SU-DHL-6 (cell line): ENCODE data around the gene MAP4K3.

ENCODE experiments used
- H2AFZ ChIP-seq: fragments of 200-600 bp; sonication (generic); 2 replicates; pipeline ENCODE4 v1.6.1; 2014; ENCODE audit warnings: low read depth, mild to moderate bottlenecking, moderate library complexity, mixed read lengths, antibody characterized with exemption, low read length; ENCODE audit not compliant: severe bottlenecking
- H3F3A ChIP-seq: fragments of 200-600 bp; shearing (Covaris generic); 2 replicates; pipeline ENCODE4 v1.6.0; 2016; ENCODE audit warnings: antibody characterized with exemption, mild to moderate bottlenecking; ENCODE audit not compliant: insufficient read depth
- H3K27ac ChIP-seq: fragments of 200-600 bp; sonication (generic); 2 replicates; pipeline ENCODE4 v1.5.1; 2016; ENCODE audit warnings: low read depth, mild to moderate bottlenecking, low read length, moderate library complexity, mixed read lengths
- H3K27me3 ChIP-seq: fragments of 200-600 bp; sonication (generic), shearing (Covaris generic); 2 replicates; pipeline ENCODE4 v1.6.0; 2014; ENCODE audit warnings: mild to moderate bottlenecking, low read length
- H3K36me3 ChIP-seq: fragments of 200-600 bp; sonication (generic); 2 replicates; pipeline ENCODE4 v1.6.1; 2014; ENCODE audit warnings: mild to moderate bottlenecking, low read length, mixed read lengths
- H3K4me2 ChIP-seq: fragments of 300-600, 200-600 bp; shearing (Covaris generic), sonication (generic); 2 replicates; pipeline ENCODE4 v1.6.0; 2014; ENCODE audit warnings: low read length, low read depth, mild to moderate bottlenecking; ENCODE audit not compliant: poor library complexity, severe bottlenecking
- H3K4me3 ChIP-seq: fragments of 200-600 bp; sonication (generic); 2 replicates; pipeline ENCODE4 v1.5.1; 2014; ENCODE audit warnings: antibody characterized with exemption, low read length, mild to moderate bottlenecking, mixed read lengths; ENCODE audit not compliant: insufficient read depth, poor library complexity, severe bottlenecking
- H3K79me2 ChIP-seq: fragments of 200-600 bp; sonication (generic); 2 replicates; pipeline ENCODE4 v1.6.1; 2014; ENCODE audit warnings: mild to moderate bottlenecking, low read length, moderate library complexity; ENCODE audit not compliant: insufficient read depth
- H3K9ac ChIP-seq: fragments of 200-600 bp; sonication (generic); 2 replicates; pipeline ENCODE4 v1.7.0; 2014; ENCODE audit warnings: mild to moderate bottlenecking, low read length
- H3K9me2 ChIP-seq: fragments of 200-600 bp; sonication (generic); replicated peaks from 2 replicates; pipeline ENCODE4 v1.6.1; 2014; ENCODE audit warnings: low read length; ENCODE audit not compliant: insufficient read depth
- H3K9me3 ChIP-seq: fragments of 200-600 bp; sonication (generic); 2 replicates; pipeline ENCODE4 v1.6.1; 2014; ENCODE audit warnings: low read length, mixed read lengths; ENCODE audit not compliant: insufficient read depth
- H4K20me1 ChIP-seq: fragments of 200-600 bp; sonication (generic); 2 replicates; pipeline ENCODE4 v1.6.1; 2014; ENCODE audit warnings: low read depth, mild to moderate bottlenecking, antibody characterized with exemption, low read length, moderate library complexity, mixed read lengths
- CTCF ChIP-seq: fragments of 200-600 bp; sonication (generic); IDR thresholded peaks from one replicate; pipeline ENCODE4 v1.5.1; 2017; ENCODE audit warnings: antibody characterized with exemption, mild to moderate bottlenecking, low read length, moderate library complexity; ENCODE audit not compliant: insufficient read depth, poor library complexity, severe bottlenecking
- EZH2phosphoT487 ChIP-seq: fragments of 200-600 bp; sonication (generic), shearing (Covaris generic); conservative IDR thresholded peaks from 2 replicates; pipeline ENCODE4 v1.6.1; 2018; ENCODE audit warnings: mild to moderate bottlenecking, antibody characterized with exemption, low read length, moderate library complexity, mixed read lengths

The MAP4K3 gene

GRCh38 chr2:39429746-39430145 is 7.3 kb downstream of the MAP4K3 start:
- Histone ChIP-seq H4K20me1 (peaks cover 13% of the 10 kb centered on the region; the same call in 1 of the 2 replicates), H3K27me3 (no peaks in the 10 kb centered on the region), H3K9ac (no peak overlapping the region), H3K79me2 (peaks cover 4% of the 10 kb centered on the region; the same call in 1 of the 2 replicates), H3K4me3 (no peak overlapping the region), H3K36me3 (no peaks in the 10 kb centered on the region), H3K27ac (no peak overlapping the region), H3K4me2 (no peak overlapping the region), H2AFZ (no peak overlapping the region), H3K9me2 (no peaks in the 10 kb centered on the region), H3F3A (no peaks in the 10 kb centered on the region), H3K9me3 (no peaks in the 10 kb centered on the region)
- no peak for TF ChIP-seq CTCF
- TF ChIP-seq EZH2phosphoT487, result no peak

- H3K36me3 ChIP-seq, result no peaks in the 10 kb centered on the region
- no peaks in the 10 kb centered on the region for H3K27me3 ChIP-seq
- H3K4me3 ChIP-seq, result no peak overlapping the region
- no peak overlapping the region for H3K27ac ChIP-seq
- no peaks in the 10 kb centered on the region for H3K79me2 ChIP-seq
- H3K9me2 ChIP-seq, result no peaks in the 10 kb centered on the region
- H3K9me3 ChIP-seq, result no peaks in the 10 kb centered on the region
- H3K4me2 ChIP-seq, result no peak overlapping the region
- no peaks in the 10 kb centered on the region for H3F3A ChIP-seq
- TF ChIP-seq EZH2phosphoT487 (no peak), CTCF (no peak)
- H4K20me1 ChIP-seq, result peaks cover 13% of the 10 kb centered on the region; the same call in 1 of the 2 replicates
- H2AFZ ChIP-seq, result no peak overlapping the region
- H3K9ac ChIP-seq, result no peak overlapping the region
Measured at GRCh38 chr2:39424951-39425350, 12.1 kb downstream of the MAP4K3 start.

GRCh38 chr2:39422700-39423099 is 14.4 kb downstream of the MAP4K3 start:
- no peak overlapping the region for H3K4me2 ChIP-seq
- H3K27ac ChIP-seq, result no peak overlapping the region
- H3K9me3 ChIP-seq, result no peaks in the 10 kb centered on the region
- H3F3A ChIP-seq, result no peaks in the 10 kb centered on the region
- peaks cover 25% of the 10 kb centered on the region for H4K20me1 ChIP-seq
- no peak overlapping the region for H3K4me3 ChIP-seq
- no peaks in the 10 kb centered on the region for H3K9me2 ChIP-seq
- no peak overlapping the region for H2AFZ ChIP-seq
- no peak overlapping the region for H3K9ac ChIP-seq
- H3K27me3 ChIP-seq, result no peaks in the 10 kb centered on the region
- TF ChIP-seq EZH2phosphoT487, result no peak
- TF ChIP-seq CTCF, result no peak
- H3K36me3 ChIP-seq, result no peaks in the 10 kb centered on the region
- no peaks in the 10 kb centered on the region for H3K79me2 ChIP-seq

- H2AFZ ChIP-seq, result no peak overlapping the region
- no peaks in the 10 kb centered on the region for H3K9me2 ChIP-seq
- no peaks in the 10 kb centered on the region for H3K79me2 ChIP-seq
- H3K9me3 ChIP-seq, result no peaks in the 10 kb centered on the region
- H3K4me2 ChIP-seq, result no peak overlapping the region
- no peaks in the 10 kb centered on the region for H3K27me3 ChIP-seq
- H3K9ac ChIP-seq, result no peak overlapping the region
- H3K4me3 ChIP-seq, result no peak overlapping the region
- no peaks in the 10 kb centered on the region for H3F3A ChIP-seq
- no peak for TF ChIP-seq CTCF
- TF ChIP-seq EZH2phosphoT487, result no peak
- no peak overlapping the region for H3K27ac ChIP-seq
- H4K20me1 ChIP-seq, result peaks cover 15% of the 10 kb centered on the region
- no peaks in the 10 kb centered on the region for H3K36me3 ChIP-seq
Measured at GRCh38 chr2:39421354-39421753, 15.7 kb downstream of the MAP4K3 start.
